Renal cortical epithelial cell (primary cell): ENCODE data around the gene ZNF316. TPM values are rescaled to one million over a fixed set of nuclear protein-coding genes. Genes with fewer than 3 reads are reported as not detected.
"Not testable (repeated sequence)": the region's sequence is repeated elsewhere in the genome, so short reads cannot be mapped to it uniquely, and the experiment has no call there.

Source experiments
- DNase-seq: peaks from one replicate; pipeline ENCODE4 v3.0.0-alpha.2; 2011; ENCODE audit warnings: low read depth
- total RNA-seq: library from RNA; depleted of rRNA; stranded (reverse); fragments of >200 nt; gene quantifications from 2 replicates; pipeline ENCODE4 v1.2.3, GENCODE V29; 2014

The ZNF316 gene
- total RNA-seq, 1 donor from 2014 or later = 30.6 TPM

- no peak for DNase-seq
Observed at GRCh38 chr7:6647080-6647479, 10.0 kb downstream of the ZNF316 start.

GRCh38 chr7:6647541-6647940 is 10.4 kb downstream of the ZNF316 start:
- no peak for DNase-seq

- no peak for DNase-seq
Observed at GRCh38 chr7:6648066-6648814, 11.1 kb downstream of the ZNF316 start.

- no peak for DNase-seq
Observed at GRCh38 chr7:6648815-6649104, 11.6 kb downstream of the ZNF316 start.

GRCh38 chr7:6649241-6649961 is 12.3 kb downstream of the ZNF316 start:
- DNase-seq = no peak

- DNase-seq = no peak
Observed at GRCh38 chr7:6650086-6650485, 13.0 kb downstream of the ZNF316 start.

DNA sequence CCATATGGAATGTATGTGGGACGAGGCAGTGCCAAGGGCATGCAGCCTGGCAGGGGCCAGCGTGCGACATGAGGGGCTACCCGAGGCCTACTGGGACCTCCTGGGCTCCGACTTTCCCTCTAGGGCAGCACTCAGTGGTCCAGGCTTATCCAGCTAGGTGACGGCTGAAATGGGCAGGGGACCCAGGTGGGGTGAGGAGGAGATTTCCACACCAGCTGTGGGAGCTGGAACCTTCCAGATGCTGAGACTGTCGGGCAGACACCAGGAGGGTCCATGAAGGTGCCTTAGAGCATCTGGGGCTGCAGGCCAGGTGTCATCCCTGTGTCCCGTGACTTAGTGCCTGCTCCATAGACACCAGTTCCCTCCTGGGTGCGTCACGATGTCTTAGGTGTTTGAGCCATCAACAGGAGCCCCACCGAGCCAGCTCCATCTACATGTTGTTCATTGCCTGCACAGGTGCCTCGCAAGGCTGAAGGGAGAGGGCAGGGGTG is 13.4 kb downstream of the ZNF316 start:
- no peak for DNase-seq

GRCh38 chr7:6651851-6652445 is 14.8 kb downstream of the ZNF316 start:
- no peak for DNase-seq

- no peak for DNase-seq
Observed at GRCh38 chr7:6652446-6653011, 15.4 kb downstream of the ZNF316 start.

DNA sequence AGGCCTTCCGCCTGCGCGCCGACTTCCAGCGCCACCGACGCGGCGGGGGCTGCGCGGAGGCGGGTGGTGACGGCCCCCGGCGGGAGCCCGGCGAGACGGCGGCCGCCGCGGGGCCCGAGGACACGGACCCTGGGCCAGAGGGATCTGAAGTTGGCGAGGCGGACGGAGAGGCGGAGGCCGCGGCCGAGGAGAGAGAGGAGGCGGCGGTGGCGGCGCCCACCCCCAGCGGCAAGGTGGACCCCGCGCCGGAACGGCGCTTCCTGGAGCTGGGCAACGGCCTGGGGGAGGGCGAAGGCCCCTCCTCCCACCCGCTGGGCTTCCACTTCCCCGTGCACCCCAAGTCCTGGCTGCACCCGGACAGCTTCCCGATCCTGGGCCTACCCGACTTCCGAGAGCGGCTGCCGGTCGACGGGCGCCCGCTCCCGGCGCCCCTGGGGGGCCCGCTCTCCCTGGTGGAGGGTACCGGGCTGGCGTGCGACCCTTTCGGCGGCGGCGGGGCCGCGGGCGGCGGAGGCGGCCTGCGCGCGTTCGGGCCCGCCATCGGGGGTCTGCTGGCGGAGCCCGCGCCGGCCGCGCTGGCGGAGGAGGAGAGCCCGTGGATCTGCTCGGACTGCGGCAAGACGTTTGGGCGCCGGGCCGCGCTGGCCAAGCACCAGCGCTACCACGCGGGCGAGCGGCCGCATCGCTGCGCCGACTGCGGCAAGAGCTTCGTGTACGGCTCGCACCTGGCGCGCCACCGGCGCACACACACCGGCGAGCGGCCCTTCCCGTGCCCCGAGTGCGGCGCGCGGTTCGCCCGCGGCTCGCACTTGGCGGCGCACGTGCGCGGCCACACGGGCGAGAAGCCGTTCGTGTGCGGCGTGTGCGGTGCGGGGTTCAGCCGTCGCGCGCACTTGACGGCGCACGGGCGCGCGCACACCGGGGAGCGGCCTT is 16.2 kb downstream of the ZNF316 start:
- no peak for DNase-seq

DNA sequence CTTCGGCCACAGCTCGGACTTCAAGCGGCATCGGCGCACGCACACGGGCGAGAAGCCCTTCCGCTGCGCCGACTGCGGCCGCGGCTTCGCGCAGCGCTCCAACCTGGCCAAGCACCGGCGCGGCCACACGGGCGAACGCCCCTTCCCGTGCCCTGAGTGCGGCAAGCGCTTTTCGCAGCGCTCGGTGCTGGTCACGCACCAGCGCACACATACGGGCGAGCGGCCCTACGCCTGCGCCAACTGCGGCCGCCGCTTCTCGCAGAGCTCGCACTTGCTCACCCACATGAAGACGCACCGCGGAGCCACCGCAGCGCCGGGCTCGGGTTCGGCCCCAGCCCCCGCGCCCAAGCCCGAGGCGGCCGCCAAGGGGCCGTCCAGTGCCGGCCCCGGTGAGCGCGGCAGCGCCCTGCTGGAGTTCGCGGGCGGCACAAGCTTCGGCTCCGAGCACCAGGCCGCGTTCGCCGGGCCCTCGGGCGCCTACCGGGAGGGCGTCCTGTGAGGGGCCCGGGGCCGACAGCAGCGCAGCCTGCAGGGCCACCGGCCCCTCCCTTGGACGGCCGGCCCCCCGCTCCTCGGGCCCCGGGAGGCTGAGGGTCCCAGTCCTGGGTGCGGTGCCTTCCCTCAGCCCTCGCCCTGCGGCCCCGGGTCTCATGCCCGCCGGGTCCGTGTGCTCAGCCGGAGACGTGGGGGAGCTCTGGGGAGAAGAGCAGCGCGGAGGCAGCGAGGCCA is 17.2 kb downstream of the ZNF316 start:
- DNase-seq = no peak

- DNase-seq = no peak
Observed at GRCh38 chr7:6654842-6655610, 17.9 kb downstream of the ZNF316 start.

GRCh38 chr7:6655636-6656385 is 18.7 kb downstream of the ZNF316 start:
- no peak for DNase-seq

DNA sequence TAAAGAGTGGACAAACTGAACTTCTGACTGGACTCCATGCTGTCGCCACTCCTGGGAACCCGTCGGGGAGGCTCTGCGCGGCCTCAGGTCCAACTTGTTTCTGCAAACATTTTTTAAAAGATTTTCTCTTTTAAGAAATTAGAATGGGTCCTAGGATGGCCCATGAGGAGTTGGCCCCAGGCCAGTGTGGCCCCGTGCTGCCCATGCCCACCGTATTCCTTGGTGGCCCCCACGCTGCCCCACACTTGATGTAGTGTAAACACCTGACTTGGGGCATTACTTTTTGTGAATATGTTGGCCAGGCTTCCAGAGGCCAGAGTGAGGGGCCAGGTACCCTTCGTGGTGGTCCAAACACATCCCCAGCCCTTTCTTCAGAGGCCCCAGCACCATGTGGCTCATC is 19.3 kb downstream of the ZNF316 start:
- DNase-seq = no peak

- DNase-seq = no peak
Observed at GRCh38 chr7:6658618-6659345, 21.7 kb downstream of the ZNF316 start.

- DNase-seq = not testable (repeated sequence)
Observed at GRCh38 chr7:6670851-6671250, 33.7 kb downstream of the ZNF316 start.

DNA sequence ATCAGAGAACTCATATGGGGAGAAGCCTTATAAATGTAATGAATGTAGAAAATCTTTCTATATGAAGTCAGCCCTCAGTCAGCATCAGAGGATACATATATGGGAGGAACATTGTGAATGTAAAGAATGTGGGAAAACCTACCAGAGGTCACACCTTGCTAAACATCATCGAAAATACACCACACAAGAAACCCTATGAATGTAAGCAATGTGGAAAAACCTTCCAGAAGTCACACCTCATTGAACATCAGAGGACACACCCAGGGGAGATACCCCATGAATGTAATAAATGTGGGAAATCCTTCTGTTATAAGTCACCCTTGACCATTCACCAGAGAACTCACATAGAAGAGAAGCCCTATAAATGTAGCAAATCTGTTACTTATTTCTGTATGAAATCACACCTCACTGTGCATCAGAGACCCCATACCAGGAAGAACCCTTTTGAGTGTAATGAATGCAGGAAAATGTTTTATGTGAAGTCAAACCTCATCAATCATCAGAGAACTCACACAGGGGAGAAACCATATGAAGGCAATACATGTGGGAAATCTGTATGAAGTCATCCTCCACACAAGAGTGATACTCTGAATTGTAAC is 38.8 kb downstream of the ZNF316 start:
- DNase-seq = no peak

- no peak for DNase-seq
Observed at GRCh38 chr7:6680146-6680545, 43.0 kb downstream of the ZNF316 start.
